GM12872 (cell line): ENCODE data around the gene IMPG1.
A peak's percentile ranks its signal among the peaks of the same experiment; 100 is the strongest.

Source experiments
- TF ChIP-seq, protein P1 (sequence below): IDR thresholded peaks from 3 replicates; pipeline ENCODE4 v1.5.1; 2011; ENCODE audit warnings: low read depth, mild to moderate bottlenecking, low read length, moderate library complexity; ENCODE audit not compliant: insufficient read depth

Gene IMPG1

DNA sequence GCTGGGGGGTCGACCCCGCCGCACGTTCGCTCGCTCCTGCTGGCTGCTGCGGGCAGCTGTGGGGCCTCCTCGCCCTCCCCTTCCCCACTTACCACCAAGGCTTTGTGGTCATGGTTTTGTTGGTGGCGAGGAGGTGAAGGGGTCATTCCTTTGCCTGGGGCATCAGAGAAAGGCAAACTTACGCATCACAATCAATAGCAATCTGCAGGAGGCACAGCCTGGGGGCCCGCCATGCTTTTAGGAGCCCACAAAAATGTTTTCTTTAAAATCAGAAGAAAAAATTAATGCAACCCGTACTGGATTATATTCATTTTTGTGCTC lies 137.0 kb downstream of the IMPG1 start:
- TF ChIP-seq, protein P1, sequence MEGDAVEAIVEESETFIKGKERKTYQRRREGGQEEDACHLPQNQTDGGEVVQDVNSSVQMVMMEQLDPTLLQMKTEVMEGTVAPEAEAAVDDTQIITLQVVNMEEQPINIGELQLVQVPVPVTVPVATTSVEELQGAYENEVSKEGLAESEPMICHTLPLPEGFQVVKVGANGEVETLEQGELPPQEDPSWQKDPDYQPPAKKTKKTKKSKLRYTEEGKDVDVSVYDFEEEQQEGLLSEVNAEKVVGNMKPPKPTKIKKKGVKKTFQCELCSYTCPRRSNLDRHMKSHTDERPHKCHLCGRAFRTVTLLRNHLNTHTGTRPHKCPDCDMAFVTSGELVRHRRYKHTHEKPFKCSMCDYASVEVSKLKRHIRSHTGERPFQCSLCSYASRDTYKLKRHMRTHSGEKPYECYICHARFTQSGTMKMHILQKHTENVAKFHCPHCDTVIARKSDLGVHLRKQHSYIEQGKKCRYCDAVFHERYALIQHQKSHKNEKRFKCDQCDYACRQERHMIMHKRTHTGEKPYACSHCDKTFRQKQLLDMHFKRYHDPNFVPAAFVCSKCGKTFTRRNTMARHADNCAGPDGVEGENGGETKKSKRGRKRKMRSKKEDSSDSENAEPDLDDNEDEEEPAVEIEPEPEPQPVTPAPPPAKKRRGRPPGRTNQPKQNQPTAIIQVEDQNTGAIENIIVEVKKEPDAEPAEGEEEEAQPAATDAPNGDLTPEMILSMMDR = no peak

DNA sequence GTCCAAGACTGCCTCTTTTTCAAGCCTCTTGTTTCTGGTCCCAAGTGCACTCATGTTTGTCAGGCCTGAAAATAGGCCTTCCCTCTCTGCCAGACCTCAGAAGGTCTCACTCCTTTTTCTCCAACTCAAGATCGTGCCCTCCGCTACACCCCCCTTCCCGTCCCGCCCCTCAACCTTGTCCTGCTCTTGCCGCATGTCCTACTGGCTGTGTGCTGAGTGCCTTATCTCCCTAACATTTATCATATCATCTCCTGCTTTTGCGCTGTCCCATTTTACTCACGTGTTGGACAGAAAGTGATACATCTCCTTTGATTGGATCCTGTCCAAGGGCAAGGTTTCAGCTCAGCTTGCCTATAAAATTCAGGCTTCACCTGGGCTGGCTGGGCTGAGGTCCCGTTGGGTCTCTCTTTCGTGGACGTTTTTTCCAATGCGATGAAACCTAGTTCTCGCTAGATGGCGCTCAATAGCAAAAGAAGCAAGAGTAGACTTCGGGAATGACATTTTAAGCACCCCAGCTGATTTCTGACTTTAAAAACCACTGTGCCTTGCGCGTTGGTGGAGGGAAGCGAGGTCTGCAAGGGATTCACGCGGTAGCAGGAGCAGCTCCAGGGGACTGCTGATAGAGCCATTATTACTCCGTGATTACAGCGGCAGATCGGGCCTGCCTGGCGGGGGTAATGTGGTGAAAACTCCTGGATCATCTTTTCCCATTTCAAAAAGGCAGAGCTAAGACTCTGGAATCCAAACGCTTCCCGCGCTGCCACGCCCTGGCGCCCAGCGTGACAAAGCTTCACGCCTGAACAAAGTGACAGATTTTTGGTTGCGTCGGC lies 137.6 kb downstream of the IMPG1 start:
- TF ChIP-seq, protein P1 = peak; percentile 79

DNA sequence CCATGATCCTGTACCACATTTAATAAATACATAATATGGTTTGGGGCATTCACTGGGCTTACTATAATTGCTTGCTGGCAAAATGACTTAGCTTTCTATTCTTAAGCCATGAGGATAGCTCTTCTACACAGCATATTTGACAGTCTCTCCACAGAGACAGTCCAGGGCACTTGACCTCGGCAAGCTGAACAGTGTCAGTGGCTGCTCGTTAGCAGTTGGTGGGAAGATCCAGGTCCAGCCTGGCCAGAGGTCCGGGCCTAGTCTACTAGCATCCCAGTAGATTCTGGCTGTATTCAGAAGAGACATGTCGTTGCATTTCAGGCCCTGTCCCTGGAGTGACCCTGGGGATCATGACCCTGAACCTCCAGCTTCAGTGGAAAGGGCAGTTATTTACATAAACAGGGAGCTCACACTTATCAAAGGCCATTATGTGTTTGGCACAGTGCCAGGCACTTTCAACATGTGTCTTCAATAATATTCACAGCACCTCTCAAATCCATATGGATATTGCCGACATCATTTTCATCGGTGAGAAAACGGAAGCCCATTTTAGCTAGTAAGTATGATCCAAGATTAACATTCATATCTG lies 139.0 kb downstream of the IMPG1 start:
- TF ChIP-seq, protein P1 = no peak

DNA sequence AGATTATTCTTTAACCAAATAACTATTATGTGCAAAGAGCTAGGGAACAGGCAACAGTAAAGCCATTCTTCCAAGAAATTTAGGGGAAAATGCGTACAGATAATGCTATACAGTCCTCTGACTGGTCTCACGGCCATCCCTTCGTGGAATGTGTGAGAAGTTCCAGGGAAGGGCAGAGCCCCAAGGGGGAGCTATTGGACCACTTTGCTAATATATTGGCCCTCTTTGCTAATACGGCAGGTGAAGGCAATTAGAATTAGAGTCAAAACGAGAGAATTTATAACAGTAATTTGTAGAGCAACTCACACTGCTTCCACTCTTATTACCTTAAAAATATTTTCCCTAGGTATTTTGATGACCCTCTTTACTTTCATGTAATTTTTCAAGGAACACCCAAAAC lies 140.4 kb downstream of the IMPG1 start:
- TF ChIP-seq, protein P1 = peak; percentile 60

DNA sequence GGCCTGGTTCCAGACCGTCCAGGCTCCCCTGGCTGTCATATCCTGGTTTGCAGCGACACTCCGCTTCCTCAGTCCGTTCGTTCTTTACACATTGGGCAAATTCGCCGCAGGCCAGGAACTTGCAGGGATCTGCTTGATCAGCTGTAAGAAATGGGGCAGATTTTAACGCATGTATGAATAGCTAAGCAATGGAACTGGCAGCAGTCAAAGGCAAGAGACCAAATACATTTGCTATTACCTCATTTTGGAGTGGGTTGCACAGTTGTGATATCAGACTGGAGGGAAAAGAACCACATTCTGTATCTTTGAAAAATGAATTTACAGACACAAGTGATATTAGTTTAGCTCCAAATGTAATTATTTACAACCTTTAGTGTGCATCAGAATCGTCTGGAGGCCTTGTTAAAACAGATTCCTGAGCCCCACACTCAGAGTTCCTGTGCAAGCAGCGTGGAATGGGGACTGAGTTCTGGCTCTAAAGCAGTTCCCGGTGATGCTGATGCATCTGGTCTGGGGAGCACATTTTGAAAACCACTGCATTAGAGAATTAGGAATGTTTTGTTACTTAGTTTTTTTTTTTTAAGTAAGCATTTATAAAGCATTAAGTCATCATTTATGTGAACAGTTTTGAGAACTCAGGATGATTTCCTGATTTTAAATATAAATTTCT lies 141.3 kb downstream of the IMPG1 start:
- TF ChIP-seq, protein P1 = no peak

DNA sequence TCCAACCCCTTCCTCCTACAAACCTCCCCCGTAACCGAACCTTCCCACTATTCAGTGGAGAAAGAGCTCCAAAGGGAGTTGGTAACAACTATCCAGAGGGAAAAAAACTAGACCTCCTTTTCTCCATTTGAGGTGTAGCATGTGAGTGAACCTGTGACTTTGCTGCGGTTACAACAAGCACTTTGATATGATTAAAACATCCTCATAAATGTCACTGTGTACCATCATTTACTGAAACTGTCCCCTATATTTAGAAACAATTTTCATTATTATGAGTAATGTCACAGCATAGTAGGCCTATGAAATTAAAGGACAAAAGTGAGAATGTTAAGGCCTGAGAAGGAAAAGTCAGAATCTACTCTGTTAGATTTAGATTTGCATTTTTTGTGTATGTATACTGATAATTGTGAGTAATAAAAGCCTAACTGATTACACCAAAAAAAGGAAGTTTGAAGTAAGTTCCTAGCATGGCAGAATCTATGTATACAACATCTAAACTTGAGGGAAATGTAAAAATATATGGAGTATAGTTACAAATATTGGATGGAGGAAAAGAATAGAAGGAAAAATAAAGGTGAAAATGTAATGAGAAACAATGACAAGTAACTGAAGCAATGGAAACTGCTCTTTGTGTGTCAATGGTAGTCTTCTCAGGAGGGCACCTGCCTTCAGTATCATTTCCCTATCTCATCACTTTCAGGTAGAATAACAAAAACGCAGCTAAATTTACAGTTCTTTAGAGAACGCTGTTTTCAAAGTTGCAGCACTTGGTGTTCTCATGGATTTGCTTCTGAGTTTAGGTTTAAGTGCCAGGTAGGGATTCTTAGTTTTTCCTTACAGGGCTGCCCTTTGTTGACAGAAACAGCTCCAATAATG lies 145.9 kb downstream of the IMPG1 start:
- TF ChIP-seq, protein P1 = no peak

DNA sequence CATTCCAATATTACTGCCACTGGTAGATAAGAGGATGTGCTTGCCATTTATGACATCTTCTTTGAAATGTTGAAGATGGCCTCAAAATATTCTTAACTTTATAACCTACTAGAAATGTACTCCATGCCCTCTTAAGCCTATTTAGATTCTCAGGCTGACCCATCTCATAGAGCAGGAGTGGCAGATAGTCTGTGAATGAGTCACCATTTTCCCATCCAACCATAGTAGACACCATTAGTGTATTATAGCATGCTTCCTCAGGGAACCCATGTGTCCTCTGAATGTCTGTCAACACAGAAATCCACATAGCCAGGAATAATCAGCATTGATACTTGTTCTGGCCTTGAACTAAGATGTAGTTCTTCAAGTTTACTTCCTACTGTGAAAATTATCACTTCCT lies 150.2 kb downstream of the IMPG1 start:
- TF ChIP-seq, protein P1 = no peak
